ENCODE measurements around the gene PPP1R37. TPM values are rescaled to one million over a fixed set of nuclear protein-coding genes. Genes with fewer than 3 reads are reported as not detected.

Gene PPP1R37, protein sequence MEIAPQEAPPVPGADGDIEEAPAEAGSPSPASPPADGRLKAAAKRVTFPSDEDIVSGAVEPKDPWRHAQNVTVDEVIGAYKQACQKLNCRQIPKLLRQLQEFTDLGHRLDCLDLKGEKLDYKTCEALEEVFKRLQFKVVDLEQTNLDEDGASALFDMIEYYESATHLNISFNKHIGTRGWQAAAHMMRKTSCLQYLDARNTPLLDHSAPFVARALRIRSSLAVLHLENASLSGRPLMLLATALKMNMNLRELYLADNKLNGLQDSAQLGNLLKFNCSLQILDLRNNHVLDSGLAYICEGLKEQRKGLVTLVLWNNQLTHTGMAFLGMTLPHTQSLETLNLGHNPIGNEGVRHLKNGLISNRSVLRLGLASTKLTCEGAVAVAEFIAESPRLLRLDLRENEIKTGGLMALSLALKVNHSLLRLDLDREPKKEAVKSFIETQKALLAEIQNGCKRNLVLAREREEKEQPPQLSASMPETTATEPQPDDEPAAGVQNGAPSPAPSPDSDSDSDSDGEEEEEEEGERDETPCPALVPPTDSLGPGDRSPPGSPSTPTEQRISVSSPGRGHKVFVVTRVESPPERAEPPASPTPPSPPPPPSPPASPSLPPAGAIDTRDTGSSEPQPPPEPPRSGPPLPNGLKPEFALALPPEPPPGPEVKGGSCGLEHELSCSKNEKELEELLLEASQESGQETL
- 10 to 100 TPM; 23.8 to 29.3 (median 25.0) TPM for total RNA-seq
- total RNA-seq (2013): 17.8 TPM

DNA sequence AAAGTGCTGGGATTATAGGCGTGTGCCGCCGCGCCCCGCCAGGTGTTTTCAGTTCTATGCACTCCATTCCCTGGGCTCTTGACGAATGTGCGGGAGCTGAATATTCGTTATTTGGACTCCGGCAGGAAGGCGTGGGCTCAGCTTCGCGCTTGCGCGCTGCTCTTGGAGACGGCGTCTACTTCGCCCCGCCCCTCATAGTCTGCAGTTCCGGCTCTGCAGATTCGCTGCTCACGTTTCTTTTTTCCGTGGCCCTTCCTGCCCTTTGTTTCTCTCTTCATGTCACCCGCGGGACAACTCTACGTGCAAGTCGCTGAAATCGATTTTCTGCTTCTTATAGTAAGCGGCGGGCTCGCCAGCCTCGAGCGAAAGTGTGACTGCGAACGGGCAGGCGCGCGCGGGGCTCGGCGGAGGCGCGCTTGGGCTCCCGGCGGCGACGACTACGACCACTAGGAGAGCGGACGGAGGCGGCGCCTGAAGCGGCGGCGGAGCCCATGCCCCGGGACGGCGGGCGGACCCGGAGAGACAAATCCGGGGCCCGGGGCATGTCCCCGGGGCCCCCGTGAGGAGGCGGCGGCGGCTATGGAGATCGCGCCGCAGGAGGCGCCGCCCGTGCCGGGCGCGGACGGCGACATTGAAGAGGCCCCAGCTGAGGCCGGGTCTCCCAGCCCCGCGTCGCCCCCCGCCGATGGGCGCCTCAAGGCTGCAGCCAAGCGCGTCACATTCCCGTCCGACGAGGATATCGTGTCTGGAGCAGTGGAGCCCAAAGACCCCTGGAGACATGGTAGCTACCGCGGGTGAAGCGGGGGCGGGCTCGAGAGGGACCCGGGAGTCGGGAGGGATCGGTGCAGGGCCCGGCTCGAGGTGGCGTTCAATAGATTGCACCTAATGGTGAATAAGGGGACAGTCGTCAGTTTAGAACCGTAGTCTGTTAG, at the start of gene PPP1R37:
PPP1R37 (plus strand) TSS at position 433 of the 932 bp plus-strand sequence; CDS start at position 580, 147 bp downstream.
- peak within 1 kb of the TSS; percentile 97 to 99 for H3K27ac Mint-ChIP-seq
- intact Hi-C loops (cut with micrococcal nuclease): loop anchor here (1.0 to 2.0 kb wide), 2 partner anchors 17 to 86 kb away; partner anchors contain the start of genes BLOC1S3, TRAPPC6A and ZNF296
- H3K36me3 Mint-ChIP-seq: no peaks in the 10 kb centered on the region
- H3K4me3 Mint-ChIP-seq: peak within 1 kb of the TSS; percentile 99
- peak; percentile 86 to 98 for DNase-seq
- H3K4me1 Mint-ChIP-seq: peaks cover 71 to 73% of the 10 kb centered on the region in 2 donors
- Histone ChIP-seq H3K9me3 (ENCODE audit: control insufficient read depth, insufficient read depth, low read length) (no peaks in the 10 kb centered on the region), H3K4me1 (ENCODE audit: control insufficient read depth, insufficient read depth, low read length) (peaks cover 83% of the 10 kb centered on the region), H3K36me3 (ENCODE audit: control insufficient read depth, insufficient read depth, low read length) (peaks cover 9% of the 10 kb centered on the region), H3K4me3 (ENCODE audit: low read length) (peak within 1 kb of the TSS; percentile 93), H3K27ac (ENCODE audit: low read length) (peak within 1 kb of the TSS; percentile 95), H3K27me3 (ENCODE audit: control insufficient read depth, insufficient read depth, low read length) (no peaks in the 10 kb centered on the region)
- TF ChIP-seq, protein P1, sequence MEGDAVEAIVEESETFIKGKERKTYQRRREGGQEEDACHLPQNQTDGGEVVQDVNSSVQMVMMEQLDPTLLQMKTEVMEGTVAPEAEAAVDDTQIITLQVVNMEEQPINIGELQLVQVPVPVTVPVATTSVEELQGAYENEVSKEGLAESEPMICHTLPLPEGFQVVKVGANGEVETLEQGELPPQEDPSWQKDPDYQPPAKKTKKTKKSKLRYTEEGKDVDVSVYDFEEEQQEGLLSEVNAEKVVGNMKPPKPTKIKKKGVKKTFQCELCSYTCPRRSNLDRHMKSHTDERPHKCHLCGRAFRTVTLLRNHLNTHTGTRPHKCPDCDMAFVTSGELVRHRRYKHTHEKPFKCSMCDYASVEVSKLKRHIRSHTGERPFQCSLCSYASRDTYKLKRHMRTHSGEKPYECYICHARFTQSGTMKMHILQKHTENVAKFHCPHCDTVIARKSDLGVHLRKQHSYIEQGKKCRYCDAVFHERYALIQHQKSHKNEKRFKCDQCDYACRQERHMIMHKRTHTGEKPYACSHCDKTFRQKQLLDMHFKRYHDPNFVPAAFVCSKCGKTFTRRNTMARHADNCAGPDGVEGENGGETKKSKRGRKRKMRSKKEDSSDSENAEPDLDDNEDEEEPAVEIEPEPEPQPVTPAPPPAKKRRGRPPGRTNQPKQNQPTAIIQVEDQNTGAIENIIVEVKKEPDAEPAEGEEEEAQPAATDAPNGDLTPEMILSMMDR (IDR thresholded peaks at IDR 0.05): peak; percentile 11
- no peaks in the 10 kb centered on the region for H3K9me3 Mint-ChIP-seq
- under 1% methylated on average over 103 of the region's 103 CpGs for WGBS (ENCODE audit: insufficient coverage)
- peak; percentile 63 to 83 (median 71) for ATAC-seq
- no peaks in the 10 kb centered on the region for H3K27me3 Mint-ChIP-seq (ENCODE audit: low read depth in 2 of 2)

DNA sequence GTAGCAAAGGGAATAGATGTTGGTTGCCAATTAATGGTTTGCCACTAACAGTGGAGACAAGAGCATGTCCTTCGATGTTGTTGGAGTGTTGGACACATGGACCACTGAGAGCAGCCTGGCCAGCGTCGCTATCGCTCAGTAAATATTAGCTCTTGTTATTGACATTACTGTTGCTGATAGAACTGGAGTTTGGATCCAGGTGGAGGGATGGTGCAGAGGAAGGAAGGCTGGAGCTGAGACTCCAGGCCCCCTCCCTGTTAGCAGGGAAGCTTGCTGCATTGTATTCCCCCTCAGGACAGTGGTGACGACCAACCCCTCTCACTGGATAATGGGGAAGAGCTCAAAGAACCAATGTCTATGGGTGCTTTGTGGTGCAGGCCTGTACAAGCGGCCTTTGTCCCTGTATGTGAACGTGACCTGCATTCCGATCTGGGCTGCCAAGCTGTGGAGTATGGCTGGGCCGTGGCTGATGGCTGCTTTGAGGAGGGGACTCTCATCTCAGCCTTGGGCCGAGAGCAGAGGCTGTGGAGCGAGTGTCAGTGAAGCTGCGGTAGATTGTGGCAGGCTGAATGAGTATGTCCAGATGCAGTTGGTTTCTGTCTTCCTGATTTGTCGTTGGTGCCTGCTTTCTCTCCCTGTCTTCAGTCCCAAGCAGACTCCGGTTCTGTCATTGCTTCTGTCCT, 47.2 kb upstream of the PPP1R37 start:
- Mint-ChIP-seq H3K36me3 (no peaks in the 10 kb centered on the region), H3K9me3 (no peaks in the 10 kb centered on the region), H3K4me3 (no peak overlapping the region), H3K27me3 (ENCODE audit: low read depth in 2 of 2) (no peaks in the 10 kb centered on the region), H3K4me1 (peaks cover 46 to 51% of the 10 kb centered on the region in 2 donors), H3K27ac (peak overlapping the region in 1 of 2 donors; percentile 77)
- Histone ChIP-seq H3K4me3 (ENCODE audit: low read length) (no peak overlapping the region), H3K27me3 (ENCODE audit: control insufficient read depth, insufficient read depth, low read length) (no peaks in the 10 kb centered on the region), H3K9me3 (ENCODE audit: control insufficient read depth, insufficient read depth, low read length) (no peaks in the 10 kb centered on the region), H3K27ac (ENCODE audit: low read length) (no peak overlapping the region), H3K36me3 (ENCODE audit: control insufficient read depth, insufficient read depth, low read length) (peaks cover 36% of the 10 kb centered on the region), H3K4me1 (ENCODE audit: control insufficient read depth, insufficient read depth, low read length) (peaks cover 28% of the 10 kb centered on the region)
- ATAC-seq (no peak), DNase-seq (no peak)
- intact Hi-C loops (cut with micrococcal nuclease): no loop called here
- WGBS (ENCODE audit: insufficient coverage): 93% methylated on average over 14 of the region's 14 CpGs
- TF ChIP-seq, protein P1 (IDR thresholded peaks at IDR 0.05): no peak

- no peak for DNase-seq
- H3K9me3 ChIP-seq (ENCODE audit: control insufficient read depth, insufficient read depth, low read length): no peaks in the 10 kb centered on the region
- peaks cover 44 to 51% of the 10 kb centered on the region in 2 donors for H3K4me1 Mint-ChIP-seq
- 94% methylated on average over 7 of the region's 7 CpGs for WGBS (ENCODE audit: insufficient coverage)
- peaks cover 29% of the 10 kb centered on the region for H3K4me1 ChIP-seq (ENCODE audit: control insufficient read depth, insufficient read depth, low read length)
- TF ChIP-seq, protein P1 (IDR thresholded peaks at IDR 0.05): no peak
- intact Hi-C loops (cut with micrococcal nuclease): no loop called here
- no peaks in the 10 kb centered on the region for H3K27me3 ChIP-seq (ENCODE audit: control insufficient read depth, insufficient read depth, low read length)
- H3K27ac Mint-ChIP-seq: peak overlapping the region in 1 of 2 donors; percentile 77
- no peaks in the 10 kb centered on the region for H3K27me3 Mint-ChIP-seq (ENCODE audit: low read depth in 2 of 2)
- H3K9me3 Mint-ChIP-seq: no peaks in the 10 kb centered on the region
- H3K36me3 ChIP-seq (ENCODE audit: control insufficient read depth, insufficient read depth, low read length): peaks cover 33% of the 10 kb centered on the region
- no peak overlapping the region for H3K4me3 Mint-ChIP-seq
- no peak overlapping the region for H3K4me3 ChIP-seq (ENCODE audit: low read length)
- no peaks in the 10 kb centered on the region for H3K36me3 Mint-ChIP-seq
- no peak overlapping the region for H3K27ac ChIP-seq (ENCODE audit: low read length)
- no peak for ATAC-seq
Observed at GRCh38 chr19:45046355-45046754, 46.6 kb upstream of the PPP1R37 start.

All from natural killer cell (primary cell).